ENCODE measurements around the gene LYPD8. TPM values are rescaled to one million over a fixed set of nuclear protein-coding genes. Genes with fewer than 3 reads are reported as not detected.
A peak's percentile ranks its signal among the peaks of the same experiment; 100 is the strongest.

Gene LYPD8
- polyA plus RNA-seq, 3 donors = not detected

- DNase-seq = no peak
Observed at GRCh38 chr1:248757784-248758195, 2.2 kb upstream of the LYPD8 start.

- no peak for DNase-seq
Observed at GRCh38 chr1:248756636-248757035, 1.1 kb upstream of the LYPD8 start.

GRCh38 chr1:248756151-248756550 is 592 bp upstream of the LYPD8 start:
- no peak for DNase-seq

GRCh38 chr1:248753708-248754280 is 1.8 kb downstream of the LYPD8 start:
- no peak for DNase-seq

- DNase-seq = no peak
Observed at GRCh38 chr1:248753029-248753594, 2.4 kb downstream of the LYPD8 start.

- no peak for DNase-seq
Observed at GRCh38 chr1:248752161-248753028, 3.2 kb downstream of the LYPD8 start.

GRCh38 chr1:248751635-248752034 is 3.9 kb downstream of the LYPD8 start:
- no peak for DNase-seq

GRCh38 chr1:248751142-248751541 is 4.4 kb downstream of the LYPD8 start:
- no peak for DNase-seq

GRCh38 chr1:248750496-248750895 is 5.1 kb downstream of the LYPD8 start:
- DNase-seq = peak; percentile 17

- DNase-seq = no peak
Observed at GRCh38 chr1:248748211-248748610, 7.3 kb downstream of the LYPD8 start.

- DNase-seq = no peak
Observed at GRCh38 chr1:248740876-248741275, 14.7 kb downstream of the LYPD8 start.

- DNase-seq = no peak
Observed at GRCh38 chr1:248739572-248740205, 15.9 kb downstream of the LYPD8 start.

- DNase-seq = no peak
Observed at GRCh38 chr1:248737457-248737856, 18.1 kb downstream of the LYPD8 start.

GRCh38 chr1:248736977-248737376 is 18.6 kb downstream of the LYPD8 start:
- DNase-seq = no peak

- no peak for DNase-seq
Observed at GRCh38 chr1:248733566-248733965, 22.0 kb downstream of the LYPD8 start.

GRCh38 chr1:248730507-248731335 is 24.8 kb downstream of the LYPD8 start:
- DNase-seq = no peak

- DNase-seq = no peak
Observed at GRCh38 chr1:248714248-248714647, 41.3 kb downstream of the LYPD8 start.

- DNase-seq = no peak
Observed at GRCh38 chr1:248710305-248710900, 45.2 kb downstream of the LYPD8 start.

- no peak for DNase-seq
Observed at GRCh38 chr1:248704606-248705005, 51.0 kb downstream of the LYPD8 start.

GRCh38 chr1:248703674-248704073 is 51.9 kb downstream of the LYPD8 start:
- DNase-seq = no peak

- no peak for DNase-seq
Observed at GRCh38 chr1:248702714-248703113, 52.8 kb downstream of the LYPD8 start, which contains the start of gene OR14I1. TSS of gene OR14I1 (minus strand) at chr1:248702766.

Measured in renal pelvis (tissue), 4 donors.